ENCODE measurements around the gene ANKRD29.

GRCh38 chr18:23591011-23591410, 71.7 kb downstream of the ANKRD29 start:
- TF ChIP-seq CTCF (IDR thresholded peaks at IDR 0.05), result no peak
- TF ChIP-seq POLR2AphosphoS5 (IDR thresholded peaks at IDR 0.05), result no peak

Data from stomach (tissue), 4 donors.